Fibroblast of mammary gland (primary cell): ENCODE results near the gene SPATS2L.
A peak's percentile ranks its signal among the peaks of the same experiment; 100 is the strongest.

Experiments used
- DNase-seq: peaks from one replicate; pipeline ENCODE4 v3.0.0-alpha.2; 2010; ENCODE audit warnings: low read depth
- H3K4me3 ChIP-seq: 2 replicates; pipeline ENCODE4 v1.5.1; 2011; ENCODE audit warnings: low read depth, mild to moderate bottlenecking, low read length, moderate library complexity; ENCODE audit not compliant: control insufficient read depth
- TF ChIP-seq, protein P1 (sequence below): conservative IDR thresholded peaks from 2 replicates; pipeline ENCODE4 v1.5.1; 2011; ENCODE audit warnings: low read depth, low read length, inconsistent platforms; ENCODE audit not compliant: control insufficient read depth, insufficient read depth

SPATS2L gene

DNA sequence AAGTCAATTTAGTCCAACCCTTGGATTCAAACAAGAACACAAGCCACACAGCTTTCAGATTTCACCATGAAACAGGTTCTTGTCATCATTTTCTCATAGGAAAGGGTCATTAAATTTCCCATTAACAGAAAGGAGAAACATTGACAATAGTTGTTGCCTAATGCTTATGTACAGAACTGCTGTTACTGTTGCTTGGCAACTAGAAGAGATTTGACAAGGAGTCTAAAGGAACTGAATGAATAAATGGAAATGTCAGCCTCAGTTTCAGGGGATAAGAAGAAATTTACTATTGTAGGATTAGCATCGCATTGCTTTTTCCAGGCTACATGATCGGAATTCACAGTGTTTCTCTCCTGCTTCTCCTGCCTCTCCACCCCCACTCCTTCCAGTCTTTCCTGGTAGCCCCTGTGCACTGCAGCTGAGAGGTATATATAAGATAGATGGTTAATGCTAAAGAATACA, 90.3 kb downstream of the SPATS2L start:
- no peak overlapping the region for H3K4me3 ChIP-seq
- TF ChIP-seq, protein P1, sequence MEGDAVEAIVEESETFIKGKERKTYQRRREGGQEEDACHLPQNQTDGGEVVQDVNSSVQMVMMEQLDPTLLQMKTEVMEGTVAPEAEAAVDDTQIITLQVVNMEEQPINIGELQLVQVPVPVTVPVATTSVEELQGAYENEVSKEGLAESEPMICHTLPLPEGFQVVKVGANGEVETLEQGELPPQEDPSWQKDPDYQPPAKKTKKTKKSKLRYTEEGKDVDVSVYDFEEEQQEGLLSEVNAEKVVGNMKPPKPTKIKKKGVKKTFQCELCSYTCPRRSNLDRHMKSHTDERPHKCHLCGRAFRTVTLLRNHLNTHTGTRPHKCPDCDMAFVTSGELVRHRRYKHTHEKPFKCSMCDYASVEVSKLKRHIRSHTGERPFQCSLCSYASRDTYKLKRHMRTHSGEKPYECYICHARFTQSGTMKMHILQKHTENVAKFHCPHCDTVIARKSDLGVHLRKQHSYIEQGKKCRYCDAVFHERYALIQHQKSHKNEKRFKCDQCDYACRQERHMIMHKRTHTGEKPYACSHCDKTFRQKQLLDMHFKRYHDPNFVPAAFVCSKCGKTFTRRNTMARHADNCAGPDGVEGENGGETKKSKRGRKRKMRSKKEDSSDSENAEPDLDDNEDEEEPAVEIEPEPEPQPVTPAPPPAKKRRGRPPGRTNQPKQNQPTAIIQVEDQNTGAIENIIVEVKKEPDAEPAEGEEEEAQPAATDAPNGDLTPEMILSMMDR = no peak
- DNase-seq = peak; percentile 50

DNA sequence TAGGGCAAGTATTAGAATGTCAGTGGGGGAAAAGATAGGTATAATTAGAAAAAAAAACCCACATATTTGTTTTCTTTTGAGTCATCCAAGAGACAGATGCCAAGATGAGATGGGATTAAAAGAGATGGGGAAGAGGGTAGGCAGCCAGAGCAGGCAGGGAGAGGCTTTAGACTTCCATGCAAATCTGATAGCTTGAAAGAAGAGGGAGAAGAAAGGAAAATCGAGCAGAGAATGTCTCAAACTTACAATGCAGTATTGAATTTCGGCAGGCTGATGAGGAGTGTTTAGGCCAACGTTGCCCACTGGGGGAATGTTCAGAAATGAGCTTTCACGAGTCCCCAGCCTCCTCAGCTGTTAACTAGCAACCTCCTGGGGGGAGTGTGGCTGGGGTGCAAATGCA, 91.3 kb downstream of the SPATS2L start:
- H3K4me3 ChIP-seq = no peak overlapping the region
- DNase-seq = peak; percentile 62
- TF ChIP-seq, protein P1 = no peak

DNA sequence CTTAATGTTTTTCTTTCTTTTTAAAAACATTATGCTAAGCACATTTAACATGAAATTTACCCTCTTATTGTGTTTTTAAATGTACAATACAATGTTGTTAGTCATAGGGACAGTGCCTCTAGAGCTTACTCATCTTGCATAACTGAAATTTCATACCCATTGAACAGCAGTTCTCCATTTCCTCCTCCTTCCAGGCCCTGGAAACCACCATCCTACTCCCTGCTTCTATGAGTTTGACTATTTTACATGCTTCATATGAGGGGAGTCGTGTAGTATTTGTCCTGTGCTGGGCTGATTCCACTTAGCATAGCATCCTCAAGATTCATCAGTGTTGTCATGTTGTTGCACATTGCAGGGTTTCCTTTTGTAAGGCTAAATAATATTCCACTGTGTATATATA, 92.6 kb downstream of the SPATS2L start:
- DNase-seq = peak; percentile 75
- TF ChIP-seq, protein P1 = no peak
- no peak overlapping the region for H3K4me3 ChIP-seq

DNA sequence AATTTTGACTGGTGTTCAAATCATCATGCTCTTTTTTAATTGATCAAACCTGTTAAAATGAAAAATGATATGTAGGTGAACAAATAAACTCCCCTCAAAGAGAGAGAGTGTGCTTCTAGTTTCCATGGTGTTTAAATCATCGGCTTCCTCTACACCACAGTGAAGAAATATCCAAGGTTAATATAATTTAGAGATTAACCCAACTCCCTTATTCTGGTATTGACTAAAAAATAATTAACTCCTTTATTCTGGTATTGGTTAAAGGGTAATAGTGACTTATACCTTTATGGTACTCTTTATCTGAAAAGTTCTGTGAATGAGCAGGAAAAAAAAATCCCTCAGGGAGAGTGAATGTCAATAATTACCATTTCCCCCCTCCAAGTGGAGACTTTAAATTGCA, 93.1 kb downstream of the SPATS2L start:
- H3K4me3 ChIP-seq = no peak overlapping the region
- no peak for DNase-seq
- TF ChIP-seq, protein P1 = no peak

DNA sequence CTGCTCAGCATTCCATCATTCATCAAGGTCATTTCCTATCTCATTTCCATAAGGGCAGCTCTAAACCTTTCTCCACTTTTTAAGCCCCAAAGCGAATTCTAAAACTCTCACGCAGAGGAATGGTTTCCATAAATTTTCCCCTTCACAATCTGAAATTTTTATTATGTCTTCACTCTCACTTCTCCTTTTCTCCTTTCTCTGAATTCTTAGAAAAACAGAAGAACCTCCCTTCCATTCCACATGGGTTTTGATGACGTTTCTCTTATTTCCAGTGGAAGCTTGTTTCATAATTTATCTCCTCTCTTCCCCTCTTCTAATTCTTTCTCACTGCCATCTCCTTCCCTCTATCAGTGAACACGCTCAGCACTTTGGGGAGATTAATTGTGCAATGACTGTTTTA, 97.3 kb downstream of the SPATS2L start:
- H3K4me3 ChIP-seq = no peak overlapping the region
- DNase-seq = no peak
- TF ChIP-seq, protein P1 = no peak

DNA sequence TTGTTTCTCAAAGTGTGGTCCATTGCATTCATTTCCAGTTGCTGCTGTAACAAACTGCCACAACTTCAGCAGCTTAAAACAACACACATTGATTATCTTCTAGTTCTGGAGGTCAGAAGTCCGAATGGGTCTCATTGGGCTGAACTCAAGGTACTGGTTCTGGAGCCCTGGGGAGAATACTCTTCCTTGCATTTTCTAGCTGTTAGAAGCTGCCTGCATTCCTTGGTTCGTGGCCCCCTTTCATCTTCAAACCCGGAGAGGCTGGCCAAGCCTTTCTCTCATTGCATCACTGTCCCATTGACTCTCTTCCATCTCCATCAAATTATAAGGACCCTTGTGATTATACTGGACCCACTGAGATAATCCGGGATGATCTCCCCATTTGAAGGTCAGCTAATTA, 98.1 kb downstream of the SPATS2L start:
- TF ChIP-seq, protein P1 = no peak
- DNase-seq = no peak
- no peak overlapping the region for H3K4me3 ChIP-seq
